SU-DHL-6 (cell line): ENCODE data around the gene CHST6.

ENCODE experiments used
- H2AFZ ChIP-seq: fragments of 200-600 bp; sonication (generic); 2 replicates; pipeline ENCODE4 v1.6.1; 2014; ENCODE audit warnings: low read depth, mild to moderate bottlenecking, moderate library complexity, mixed read lengths, antibody characterized with exemption, low read length; ENCODE audit not compliant: severe bottlenecking
- H3F3A ChIP-seq: fragments of 200-600 bp; shearing (Covaris generic); 2 replicates; pipeline ENCODE4 v1.6.0; 2016; ENCODE audit warnings: antibody characterized with exemption, mild to moderate bottlenecking; ENCODE audit not compliant: insufficient read depth
- H3K27ac ChIP-seq: fragments of 200-600 bp; sonication (generic); 2 replicates; pipeline ENCODE4 v1.5.1; 2016; ENCODE audit warnings: low read depth, mild to moderate bottlenecking, low read length, moderate library complexity, mixed read lengths
- H3K27me3 ChIP-seq: fragments of 200-600 bp; sonication (generic), shearing (Covaris generic); 2 replicates; pipeline ENCODE4 v1.6.0; 2014; ENCODE audit warnings: mild to moderate bottlenecking, low read length
- H3K36me3 ChIP-seq: fragments of 200-600 bp; sonication (generic); 2 replicates; pipeline ENCODE4 v1.6.1; 2014; ENCODE audit warnings: mild to moderate bottlenecking, low read length, mixed read lengths
- H3K4me2 ChIP-seq: fragments of 300-600, 200-600 bp; shearing (Covaris generic), sonication (generic); 2 replicates; pipeline ENCODE4 v1.6.0; 2014; ENCODE audit warnings: low read length, low read depth, mild to moderate bottlenecking; ENCODE audit not compliant: poor library complexity, severe bottlenecking
- H3K4me3 ChIP-seq: fragments of 200-600 bp; sonication (generic); 2 replicates; pipeline ENCODE4 v1.5.1; 2014; ENCODE audit warnings: antibody characterized with exemption, low read length, mild to moderate bottlenecking, mixed read lengths; ENCODE audit not compliant: insufficient read depth, poor library complexity, severe bottlenecking
- H3K79me2 ChIP-seq: fragments of 200-600 bp; sonication (generic); 2 replicates; pipeline ENCODE4 v1.6.1; 2014; ENCODE audit warnings: mild to moderate bottlenecking, low read length, moderate library complexity; ENCODE audit not compliant: insufficient read depth
- H3K9ac ChIP-seq: fragments of 200-600 bp; sonication (generic); 2 replicates; pipeline ENCODE4 v1.7.0; 2014; ENCODE audit warnings: mild to moderate bottlenecking, low read length
- H3K9me2 ChIP-seq: fragments of 200-600 bp; sonication (generic); replicated peaks from 2 replicates; pipeline ENCODE4 v1.6.1; 2014; ENCODE audit warnings: low read length; ENCODE audit not compliant: insufficient read depth
- H3K9me3 ChIP-seq: fragments of 200-600 bp; sonication (generic); 2 replicates; pipeline ENCODE4 v1.6.1; 2014; ENCODE audit warnings: low read length, mixed read lengths; ENCODE audit not compliant: insufficient read depth
- H4K20me1 ChIP-seq: fragments of 200-600 bp; sonication (generic); 2 replicates; pipeline ENCODE4 v1.6.1; 2014; ENCODE audit warnings: low read depth, mild to moderate bottlenecking, antibody characterized with exemption, low read length, moderate library complexity, mixed read lengths
- CTCF ChIP-seq: fragments of 200-600 bp; sonication (generic); IDR thresholded peaks from one replicate; pipeline ENCODE4 v1.5.1; 2017; ENCODE audit warnings: antibody characterized with exemption, mild to moderate bottlenecking, low read length, moderate library complexity; ENCODE audit not compliant: insufficient read depth, poor library complexity, severe bottlenecking
- EZH2phosphoT487 ChIP-seq: fragments of 200-600 bp; sonication (generic), shearing (Covaris generic); conservative IDR thresholded peaks from 2 replicates; pipeline ENCODE4 v1.6.1; 2018; ENCODE audit warnings: mild to moderate bottlenecking, antibody characterized with exemption, low read length, moderate library complexity, mixed read lengths

The CHST6 gene

GRCh38 chr16:75483222-75483621, 12.0 kb downstream of the CHST6 start:
- Histone ChIP-seq H3K79me2 (no peaks in the 10 kb centered on the region), H3K9me2 (no peaks in the 10 kb centered on the region), H3K4me2 (no peak overlapping the region), H3K9me3 (no peaks in the 10 kb centered on the region), H3K9ac (no peak overlapping the region), H4K20me1 (no peaks in the 10 kb centered on the region), H3K27me3 (no peaks in the 10 kb centered on the region), H3K27ac (no peak overlapping the region), H3F3A (peaks cover 15% of the 10 kb centered on the region), H3K36me3 (no peaks in the 10 kb centered on the region), H3K4me3 (no peak overlapping the region), H2AFZ (no peak overlapping the region)
- no peak for TF ChIP-seq EZH2phosphoT487
- TF ChIP-seq CTCF = no peak

- Histone ChIP-seq H3K27me3 (no peaks in the 10 kb centered on the region), H3K9ac (no peak overlapping the region), H4K20me1 (no peaks in the 10 kb centered on the region), H3K4me2 (no peak overlapping the region), H3K4me3 (no peak overlapping the region), H3K9me2 (no peaks in the 10 kb centered on the region), H3K36me3 (no peaks in the 10 kb centered on the region), H3K27ac (no peak overlapping the region), H3K79me2 (no peaks in the 10 kb centered on the region), H3K9me3 (no peaks in the 10 kb centered on the region), H3F3A (peaks cover 14% of the 10 kb centered on the region), H2AFZ (no peak overlapping the region)
- TF ChIP-seq EZH2phosphoT487 (no peak), CTCF (no peak)
These were observed 12.6 kb downstream of the CHST6 start for GRCh38 chr16:75482434-75483205.

GRCh38 chr16:75481475-75481874, 13.8 kb downstream of the CHST6 start:
- Histone ChIP-seq H3K27me3 (no peaks in the 10 kb centered on the region), H3K36me3 (no peaks in the 10 kb centered on the region), H3K9me2 (no peaks in the 10 kb centered on the region), H3K4me3 (no peak overlapping the region), H3K79me2 (no peaks in the 10 kb centered on the region), H3F3A (peaks cover 14% of the 10 kb centered on the region), H3K4me2 (no peak overlapping the region), H3K9ac (no peak overlapping the region), H4K20me1 (no peaks in the 10 kb centered on the region), H3K27ac (no peak overlapping the region), H3K9me3 (no peaks in the 10 kb centered on the region), H2AFZ (no peak overlapping the region)
- TF ChIP-seq EZH2phosphoT487 (no peak), CTCF (no peak)
